ENCODE data around the gene TOMM20. TPM values are rescaled to one million over a fixed set of nuclear protein-coding genes. Genes with fewer than 3 reads are reported as not detected.

TOMM20 gene
- total RNA-seq, 1 donor: 108 TPM

- Histone ChIP-seq H3K4me2 (ENCODE audit: insufficient read depth, low read length) (no peak overlapping the region), H4K20me1 (ENCODE audit: insufficient read depth, low read length) (no peaks in the 10 kb centered on the region), H3K79me2 (ENCODE audit: insufficient read depth, low read length) (no peaks in the 10 kb centered on the region), H3K27me3 (ENCODE audit: insufficient read depth, low read length) (no peaks in the 10 kb centered on the region), H3K4me1 (ENCODE audit: insufficient read depth, low read length) (peaks cover 16% of the 10 kb centered on the region), H3K36me3 (ENCODE audit: insufficient read depth, low read length) (no peaks in the 10 kb centered on the region), H3K27ac (ENCODE audit: low read depth, low read length) (no peak overlapping the region), H2AFZ (ENCODE audit: low read length) (no peak overlapping the region), H3K9me3 (ENCODE audit: low read depth, low read length) (no peaks in the 10 kb centered on the region), H3K4me3 (ENCODE audit: insufficient read depth, low read length) (no peak overlapping the region)
- DNase-seq (ENCODE audit: insufficient read length, low spot score, missing footprints): no peak
- TF ChIP-seq, protein P1, sequence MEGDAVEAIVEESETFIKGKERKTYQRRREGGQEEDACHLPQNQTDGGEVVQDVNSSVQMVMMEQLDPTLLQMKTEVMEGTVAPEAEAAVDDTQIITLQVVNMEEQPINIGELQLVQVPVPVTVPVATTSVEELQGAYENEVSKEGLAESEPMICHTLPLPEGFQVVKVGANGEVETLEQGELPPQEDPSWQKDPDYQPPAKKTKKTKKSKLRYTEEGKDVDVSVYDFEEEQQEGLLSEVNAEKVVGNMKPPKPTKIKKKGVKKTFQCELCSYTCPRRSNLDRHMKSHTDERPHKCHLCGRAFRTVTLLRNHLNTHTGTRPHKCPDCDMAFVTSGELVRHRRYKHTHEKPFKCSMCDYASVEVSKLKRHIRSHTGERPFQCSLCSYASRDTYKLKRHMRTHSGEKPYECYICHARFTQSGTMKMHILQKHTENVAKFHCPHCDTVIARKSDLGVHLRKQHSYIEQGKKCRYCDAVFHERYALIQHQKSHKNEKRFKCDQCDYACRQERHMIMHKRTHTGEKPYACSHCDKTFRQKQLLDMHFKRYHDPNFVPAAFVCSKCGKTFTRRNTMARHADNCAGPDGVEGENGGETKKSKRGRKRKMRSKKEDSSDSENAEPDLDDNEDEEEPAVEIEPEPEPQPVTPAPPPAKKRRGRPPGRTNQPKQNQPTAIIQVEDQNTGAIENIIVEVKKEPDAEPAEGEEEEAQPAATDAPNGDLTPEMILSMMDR (IDR thresholded peaks at IDR 0.05; ENCODE audit: extremely low read depth, low read depth, low read length): no peak
Measured at GRCh38 chr1:235102993-235103411, 25.6 kb downstream of the TOMM20 start.

GRCh38 chr1:235102259-235102582 is 26.4 kb downstream of the TOMM20 start:
- no peak for DNase-seq (ENCODE audit: insufficient read length, low spot score, missing footprints)
- Histone ChIP-seq H3K4me2 (ENCODE audit: insufficient read depth, low read length) (no peak overlapping the region), H3K79me2 (ENCODE audit: insufficient read depth, low read length) (no peaks in the 10 kb centered on the region)

DNA sequence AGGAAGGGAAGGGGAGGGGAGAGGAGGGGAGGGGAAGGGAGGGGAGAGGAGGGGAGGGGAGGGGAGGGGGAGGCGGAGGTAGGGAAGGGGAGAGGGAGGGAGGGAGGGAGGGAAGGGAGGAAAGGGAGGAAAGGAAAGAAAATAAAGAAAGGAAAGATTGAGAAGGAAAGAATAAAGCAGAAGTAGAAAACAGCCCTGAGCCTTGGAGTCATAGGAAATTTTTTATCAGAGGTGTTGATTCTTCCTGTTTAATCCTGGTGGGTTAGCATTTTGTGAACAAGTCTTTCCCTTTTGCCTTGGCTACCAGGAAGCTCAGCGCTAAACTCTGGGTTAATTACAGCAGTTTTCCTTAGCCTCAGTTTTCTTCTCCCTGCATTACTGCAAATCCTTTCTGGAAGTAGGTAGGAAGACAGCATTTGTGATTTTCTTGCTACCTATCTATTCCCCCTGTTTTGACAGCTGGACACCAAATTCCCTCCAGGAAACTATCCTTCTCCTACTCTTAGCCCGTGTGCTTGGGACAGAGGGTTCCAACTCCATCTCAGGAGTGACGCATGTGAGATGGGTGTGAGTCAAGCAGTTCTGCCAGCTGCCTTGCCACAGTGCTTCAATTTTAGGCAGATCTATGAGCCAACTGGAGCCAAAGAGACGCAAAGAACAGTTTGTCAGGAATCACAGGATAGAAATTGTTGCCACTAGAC is 26.9 kb downstream of the TOMM20 start:
- Histone ChIP-seq H3K4me1 (ENCODE audit: insufficient read depth, low read length) (peaks cover 16% of the 10 kb centered on the region), H3K27me3 (ENCODE audit: insufficient read depth, low read length) (no peaks in the 10 kb centered on the region), H4K20me1 (ENCODE audit: insufficient read depth, low read length) (no peaks in the 10 kb centered on the region), H2AFZ (ENCODE audit: low read length) (no peak overlapping the region), H3K36me3 (ENCODE audit: insufficient read depth, low read length) (no peaks in the 10 kb centered on the region), H3K79me2 (ENCODE audit: insufficient read depth, low read length) (no peaks in the 10 kb centered on the region), H3K9me3 (ENCODE audit: low read depth, low read length) (no peaks in the 10 kb centered on the region), H3K4me2 (ENCODE audit: insufficient read depth, low read length) (no peak overlapping the region), H3K4me3 (ENCODE audit: insufficient read depth, low read length) (no peak overlapping the region), H3K27ac (ENCODE audit: low read depth, low read length) (no peak overlapping the region)
- peak; percentile 73 for DNase-seq (ENCODE audit: insufficient read length, low spot score, missing footprints)
- TF ChIP-seq, protein P1 (IDR thresholded peaks at IDR 0.05; ENCODE audit: extremely low read depth, low read depth, low read length): no peak

More at GRCh38 chr1:235102259-235102582, 26.4 kb downstream of the TOMM20 start:
- Histone ChIP-seq H3K27me3 (ENCODE audit: insufficient read depth, low read length) (no peaks in the 10 kb centered on the region), H3K9me3 (ENCODE audit: low read depth, low read length) (no peaks in the 10 kb centered on the region), H2AFZ (ENCODE audit: low read length) (no peak overlapping the region), H4K20me1 (ENCODE audit: insufficient read depth, low read length) (no peaks in the 10 kb centered on the region), H3K27ac (ENCODE audit: low read depth, low read length) (no peak overlapping the region), H3K4me1 (ENCODE audit: insufficient read depth, low read length) (peaks cover 16% of the 10 kb centered on the region), H3K36me3 (ENCODE audit: insufficient read depth, low read length) (no peaks in the 10 kb centered on the region), H3K4me3 (ENCODE audit: insufficient read depth, low read length) (no peak overlapping the region)
- TF ChIP-seq, protein P1 (IDR thresholded peaks at IDR 0.05; ENCODE audit: extremely low read depth, low read depth, low read length): no peak

GRCh38 chr1:235100194-235100772 is 28.4 kb downstream of the TOMM20 start:
- no peaks in the 10 kb centered on the region for H3K9me3 ChIP-seq (ENCODE audit: low read depth, low read length)
- H3K4me1 ChIP-seq (ENCODE audit: insufficient read depth, low read length): peaks cover 16% of the 10 kb centered on the region
- no peaks in the 10 kb centered on the region for H3K36me3 ChIP-seq (ENCODE audit: insufficient read depth, low read length)
- TF ChIP-seq, protein P1 (IDR thresholded peaks at IDR 0.05; ENCODE audit: extremely low read depth, low read depth, low read length): no peak
- no peak overlapping the region for H3K4me2 ChIP-seq (ENCODE audit: insufficient read depth, low read length)
- H3K27me3 ChIP-seq (ENCODE audit: insufficient read depth, low read length): no peaks in the 10 kb centered on the region
- H2AFZ ChIP-seq (ENCODE audit: low read length): no peak overlapping the region
- H3K79me2 ChIP-seq (ENCODE audit: insufficient read depth, low read length): no peaks in the 10 kb centered on the region
- no peak overlapping the region for H3K4me3 ChIP-seq (ENCODE audit: insufficient read depth, low read length)
- no peaks in the 10 kb centered on the region for H4K20me1 ChIP-seq (ENCODE audit: insufficient read depth, low read length)
- DNase-seq (ENCODE audit: insufficient read length, low spot score, missing footprints): no peak
- H3K27ac ChIP-seq (ENCODE audit: low read depth, low read length): no peak overlapping the region

Data from osteoblast (primary cell).